Fibroblast of villous mesenchyme (primary cell): ENCODE results near the gene CCND1. TPM values are rescaled to one million over a fixed set of nuclear protein-coding genes. Genes with fewer than 3 reads are reported as not detected.

Experiments used
- DNase-seq: peaks from one replicate; pipeline ENCODE4 v3.0.0-alpha.2; 2010; ENCODE audit warnings: low read depth
- H3K4me3 ChIP-seq: 2 replicates; pipeline ENCODE4 v1.5.1; 2011; ENCODE audit warnings: low read depth, mild to moderate bottlenecking, low read length
- CTCF ChIP-seq: IDR thresholded peaks from 2 replicates; pipeline ENCODE4 v1.5.1; 2012; ENCODE audit warnings: low read depth, mild to moderate bottlenecking, low read length; ENCODE audit not compliant: insufficient read depth
- total RNA-seq: library from RNA; depleted of rRNA; stranded (reverse); fragments of >200 nt; gene quantifications from 2 replicates; pipeline ENCODE4 v1.2.3, GENCODE V29; 2012

The CCND1 gene
- total RNA-seq, 1 donor = 365 TPM

GRCh38 chr11:69654001-69654659 lies 13.2 kb downstream of the CCND1 start:
- no peak for TF ChIP-seq CTCF
- DNase-seq = no peak
- no peak overlapping the region for H3K4me3 ChIP-seq

GRCh38 chr11:69654660-69655478 lies 13.9 kb downstream of the CCND1 start:
- no peak for DNase-seq
- no peak for TF ChIP-seq CTCF
- no peak overlapping the region for H3K4me3 ChIP-seq

- DNase-seq = no peak
- TF ChIP-seq CTCF = no peak
Measured at GRCh38 chr11:69655479-69656428, 14.8 kb downstream of the CCND1 start.

GRCh38 chr11:69656536-69657455 lies 15.8 kb downstream of the CCND1 start:
- H3K4me3 ChIP-seq = no peak overlapping the region
- no peak for TF ChIP-seq CTCF
- no peak for DNase-seq

More at GRCh38 chr11:69655479-69656428, 14.8 kb downstream of the CCND1 start:
- H3K4me3 ChIP-seq = no peak overlapping the region

- DNase-seq = no peak
- no peak for TF ChIP-seq CTCF
Measured at GRCh38 chr11:69657456-69657910, 16.5 kb downstream of the CCND1 start.

More at GRCh38 chr11:69657456-69657910, 16.5 kb downstream of the CCND1 start:
- H3K4me3 ChIP-seq = no peak overlapping the region
